HTR-8/SVneo (cell line): ENCODE measurements around the gene HLA-DPA1.

Experiments
- DNase-seq: peaks from one replicate; pipeline ENCODE4 v3.0.0; 2011; ENCODE audit warnings: low spot score, mixed read lengths; ENCODE audit not compliant: insufficient read length
- FAIRE-seq: peaks from 2 replicates; lab custom pipeline; 2011; peaks lifted over from hg19 to GRCh38; lab: Jason Lieb, UNC

The HLA-DPA1 gene

DNA sequence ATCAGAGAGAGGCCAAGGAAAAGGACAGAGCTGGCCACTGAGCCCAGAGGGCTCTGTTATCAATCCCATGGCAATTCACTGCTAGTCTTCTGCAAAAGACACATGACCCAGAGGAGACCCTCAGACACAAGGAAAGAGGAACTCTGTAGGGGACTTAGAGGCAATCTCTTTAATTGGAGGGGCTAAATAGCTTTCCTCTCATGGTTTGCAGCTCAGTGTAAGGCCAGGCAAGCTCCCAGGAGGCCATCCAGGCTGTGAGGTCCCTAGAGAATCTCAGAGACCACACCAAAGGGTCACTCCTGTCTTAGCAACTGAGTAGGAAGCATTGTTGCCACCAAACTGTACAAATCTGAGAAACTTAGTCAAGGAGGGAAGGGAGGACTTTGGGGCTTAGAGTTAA, 54.1 kb downstream of the HLA-DPA1 start:
- no peak for FAIRE-seq
- no peak for DNase-seq

DNA sequence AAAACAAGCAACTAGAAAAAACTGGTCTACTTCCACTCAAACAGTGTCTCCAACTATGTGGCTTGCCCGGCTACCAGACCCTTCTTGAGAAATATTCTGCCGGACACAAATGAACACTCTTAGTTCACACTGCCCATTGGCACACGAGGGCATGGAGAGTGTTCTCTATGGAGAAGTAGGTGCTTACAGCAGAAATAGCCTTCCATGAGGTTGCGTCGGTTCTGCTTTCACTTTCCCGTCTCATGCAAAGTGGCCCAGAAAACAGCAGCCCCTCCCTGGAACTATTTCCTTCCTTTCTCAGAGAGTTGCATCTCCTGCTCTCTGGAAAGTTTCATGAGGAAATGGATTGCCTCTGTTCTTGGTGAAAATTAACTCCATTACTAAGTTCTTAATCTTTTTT, 54.5 kb downstream of the HLA-DPA1 start:
- no peak for FAIRE-seq
- no peak for DNase-seq

DNA sequence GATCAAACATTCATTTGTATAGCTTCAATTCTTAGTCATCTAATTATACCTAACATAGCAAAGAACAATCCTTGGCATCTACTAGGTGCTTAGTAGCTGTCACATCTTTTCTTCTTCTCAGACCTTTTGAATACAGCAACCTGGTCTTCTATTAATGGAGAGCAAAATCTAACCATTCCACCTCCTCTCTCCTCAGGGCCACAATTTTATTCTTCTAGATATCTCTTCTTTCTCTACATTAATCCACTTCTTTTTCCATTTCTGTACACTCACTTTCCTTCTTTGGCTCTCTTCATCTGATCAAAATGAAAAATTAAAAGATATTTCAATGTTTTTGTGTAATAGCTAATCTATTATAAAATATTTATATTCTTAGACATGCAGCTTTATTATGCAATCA, 55.0 kb downstream of the HLA-DPA1 start:
- no peak for DNase-seq
- no peak for FAIRE-seq

DNA sequence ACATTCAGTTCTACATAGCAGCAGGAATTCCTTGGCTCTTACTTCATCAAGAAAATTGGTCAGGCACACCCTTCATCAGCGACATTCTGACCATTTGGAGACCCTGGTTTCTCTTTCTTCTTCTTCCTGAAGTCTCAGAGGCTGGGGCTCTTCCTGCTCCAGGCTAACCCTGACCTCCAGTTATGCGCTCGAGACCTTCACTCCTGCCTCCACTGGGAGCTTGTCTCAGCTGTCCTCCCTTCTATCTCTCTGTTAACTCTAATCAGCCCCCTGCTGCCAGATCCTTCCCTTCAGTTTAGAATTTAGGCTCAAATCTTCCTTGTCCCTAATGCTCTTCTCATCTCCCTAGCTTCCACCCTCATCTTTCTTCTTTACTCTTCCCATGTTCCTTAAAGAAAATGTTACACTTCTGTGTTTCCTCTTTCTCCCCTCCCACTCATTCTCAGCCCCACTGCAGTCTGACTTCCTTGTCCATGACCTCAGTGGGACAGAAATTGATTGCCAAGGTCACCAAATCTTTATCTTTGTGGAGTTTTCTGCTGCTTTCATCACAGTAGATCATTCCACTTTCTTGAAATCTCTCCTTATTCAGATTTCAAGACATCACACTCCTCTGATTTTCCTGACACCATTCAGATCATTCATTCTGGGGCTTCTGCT, 55.6 kb downstream of the HLA-DPA1 start:
- FAIRE-seq = peak; percentile 28
- no peak for DNase-seq

DNA sequence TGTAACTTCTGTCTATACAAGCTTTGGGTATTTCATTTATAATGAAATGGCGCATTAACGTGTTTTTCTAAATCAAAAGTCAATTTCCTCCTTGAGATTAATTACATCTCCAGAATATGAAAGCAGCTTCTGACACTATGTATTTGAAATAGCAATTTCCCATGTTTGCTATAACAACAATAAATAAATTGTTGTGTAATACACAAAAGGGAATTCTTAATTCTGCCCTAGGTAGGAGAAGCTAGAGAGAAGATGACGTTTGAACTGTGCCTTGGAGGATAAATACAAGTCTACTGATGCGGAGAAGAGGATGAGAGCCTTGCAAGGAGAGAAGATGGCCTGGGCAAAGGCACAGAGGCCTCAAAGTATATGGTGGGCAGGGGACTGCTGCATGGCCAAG, 56.4 kb downstream of the HLA-DPA1 start:
- no peak for FAIRE-seq
- DNase-seq = no peak

DNA sequence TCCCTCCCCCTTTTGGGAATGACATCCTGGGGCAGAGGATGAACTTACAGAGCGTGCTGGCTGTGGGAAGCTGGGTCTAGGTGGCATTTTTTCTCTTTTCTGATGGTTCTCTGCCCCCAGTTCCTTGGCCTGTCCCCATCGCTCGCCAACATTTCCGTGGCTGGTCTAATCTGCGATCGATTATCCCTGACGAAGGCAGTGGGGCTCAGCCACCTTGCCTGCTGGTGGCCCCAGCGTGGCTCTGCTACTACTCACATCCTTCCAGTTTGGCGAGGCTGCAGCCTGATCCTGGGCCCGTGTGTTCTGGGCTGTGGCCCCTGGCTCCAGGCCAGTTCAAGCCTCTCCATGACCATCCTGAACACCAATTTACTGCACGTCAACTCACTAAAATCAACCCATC, 57.7 kb downstream of the HLA-DPA1 start:
- FAIRE-seq = no peak
- no peak for DNase-seq

DNA sequence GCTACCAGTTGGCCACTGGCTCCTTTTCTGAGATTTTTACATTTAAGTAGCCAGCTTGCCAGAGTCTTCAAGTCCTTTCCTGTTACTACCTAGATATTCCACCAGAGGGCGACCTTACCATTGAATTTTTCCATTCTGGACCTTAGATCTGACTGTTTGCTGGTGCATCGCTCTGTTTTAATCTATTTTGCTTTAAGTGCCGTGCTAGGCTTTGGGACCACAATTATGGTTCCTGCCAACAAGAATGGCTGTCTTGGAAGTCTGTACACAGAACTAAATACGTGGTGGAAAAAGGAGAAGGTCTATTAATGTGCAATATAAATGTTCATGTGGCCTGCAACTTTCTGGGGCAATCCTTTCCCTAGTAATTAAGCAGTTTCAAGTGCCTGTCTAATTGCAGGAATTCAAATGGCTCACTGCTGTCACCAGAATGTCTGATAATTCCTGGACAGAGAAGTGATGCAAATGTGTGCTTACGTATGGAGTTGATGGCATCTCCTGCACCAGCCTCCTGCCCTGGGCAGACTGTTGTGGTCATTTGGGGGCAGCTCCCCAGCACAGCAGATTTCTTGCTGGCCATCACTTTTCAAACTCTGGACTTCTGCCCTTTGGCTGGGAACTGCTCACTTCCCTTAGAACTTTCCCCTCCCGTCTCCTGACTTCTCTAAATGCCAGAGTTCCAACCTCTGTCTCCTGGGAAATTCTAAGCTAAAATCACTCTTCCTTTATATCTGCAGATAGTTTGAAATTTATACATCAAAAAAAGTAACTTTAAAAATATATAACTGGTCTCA, 58.4 kb downstream of the HLA-DPA1 start:
- FAIRE-seq = no peak
- peak; percentile 83 for DNase-seq
